SIG-M5 treated with dmso at 0.1 percent for 504 hours (cell line): ENCODE data around the gene MFN1.

Experiments used
- DNase-seq: peaks from one replicate; lab custom pipeline; 2025; ENCODE audit not compliant: unreplicated experiment; lab: John Stamatoyannopoulos, UW

The MFN1 gene

DNA sequence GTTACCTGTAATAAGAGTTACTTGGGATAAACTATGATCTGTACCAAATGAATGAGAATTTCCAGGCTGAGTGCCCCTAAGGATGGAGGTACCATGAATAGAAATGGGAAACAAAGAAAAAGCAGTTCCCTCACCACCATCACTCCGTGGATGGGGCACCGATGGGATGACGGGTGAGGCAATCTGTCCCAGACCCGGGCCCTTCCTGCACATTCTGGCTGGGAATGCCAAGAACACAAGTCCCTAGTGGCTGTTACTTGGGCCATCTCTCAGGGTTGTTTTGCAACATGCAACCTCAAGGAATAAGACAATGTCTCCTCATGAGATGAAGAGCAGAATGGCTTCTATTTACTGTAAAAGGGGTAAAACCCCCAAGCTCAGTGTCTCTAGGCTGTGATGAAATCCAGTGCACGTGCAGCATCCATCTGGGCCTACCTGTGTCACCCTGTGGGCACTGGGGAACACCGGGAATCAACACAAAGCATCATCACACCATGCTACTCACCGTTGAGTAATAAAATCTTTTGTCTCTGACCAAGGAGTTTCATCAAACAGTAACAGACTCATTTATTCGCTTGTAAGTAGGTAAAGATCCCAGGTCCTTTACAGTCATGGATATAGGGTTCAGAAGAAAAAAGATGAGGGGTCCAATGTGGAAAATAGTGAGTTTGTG is 81.5 kb downstream of the MFN1 start:
- no peak for DNase-seq

GRCh38 chr3:179430277-179430870 is 82.9 kb downstream of the MFN1 start:
- DNase-seq = no peak

GRCh38 chr3:179432021-179432420 is 84.5 kb downstream of the MFN1 start:
- peak; percentile 84 for DNase-seq

- no peak for DNase-seq
Measured at GRCh38 chr3:179432451-179432850, 84.9 kb downstream of the MFN1 start.

- no peak for DNase-seq
Measured at GRCh38 chr3:179436517-179436916, 89.0 kb downstream of the MFN1 start.

GRCh38 chr3:179438841-179439240 is 91.3 kb downstream of the MFN1 start:
- no peak for DNase-seq
